K562 (cell line): ENCODE data around the gene FAXC. TPM values are rescaled to one million over a fixed set of nuclear protein-coding genes. Genes with fewer than 3 reads are reported as not detected.

Experiments used
- ATAC-seq: fragments of 200-7000 bp; cut with Tn5 transposase; 3 replicates; pipeline ENCODE4 v1.9.1; 2020; ENCODE audit warnings: moderate library complexity
- BruUV-seq: library from RNA; stranded (reverse); fragments of 400-500 nt; replicated peaks from 2 replicates; lab custom pipeline; 2021; lab: Mats Ljungman, UMichigan
- CTCF ChIA-PET: fragments of 300-600 bp; formaldehyde crosslinking; extraction: SDS; loops from one replicate; lab custom pipeline; 2021; ENCODE audit warnings: low intra/inter-chr PET ratio; lab: Yijun Ruan, JAX
- POLR2A ChIA-PET: fragments of 300-600, 350-650 bp; sonication (Branson Sonifier 250); formaldehyde crosslinking; extraction: SDS; loops from one replicate; lab custom pipeline; 2021; ENCODE audit warnings: antibody characterized with exemption, inconsistent platforms; lab: Yijun Ruan, JAX
- DNase-seq, 4 experiments: peaks; one replicate each; pipeline versions ENCODE4 v3.0.0 to v3.0.0-alpha.2; 2011 to 2018; ENCODE audit warnings: low spot score in 3 of 4, mixed read lengths in 3 of 4; ENCODE audit errors: extremely low read depth in 1 of 4
- FAIRE-seq: peaks from 2 replicates; lab custom pipeline; 2011; peaks lifted over from hg19 to GRCh38; lab: Jason Lieb, UNC
- H2AFZ ChIP-seq: 2 replicates; pipeline ENCODE4 v1.6.0; 2011; ENCODE audit warnings: low read depth, low read length, control low read depth, inconsistent platforms
- H3K27ac ChIP-seq: fragments of 200-600 bp; 3 replicates; pipeline ENCODE4 v1.8.0; 2011; ENCODE audit warnings: low read depth, mild to moderate bottlenecking, control low read depth, inconsistent platforms, low read length, moderate library complexity, mixed read lengths; ENCODE audit errors: extremely low read depth
- H3K27me3 ChIP-seq, 2 experiments: fragments of 300-600 bp in 1 of 2; 2 replicates in 1 of 2; 3 replicates in 1 of 2; pipeline versions ENCODE4 v1.6.0 to v1.8.0; 2011; ENCODE audit warnings: inconsistent platforms in 2 of 2, low read length in 2 of 2, mild to moderate bottlenecking in 1 of 2, mixed read lengths in 1 of 2, moderate library complexity in 1 of 2; ENCODE audit not compliant: control insufficient read depth in 2 of 2, insufficient read depth in 2 of 2
- H3K36me3 ChIP-seq: fragments of 300-600 bp; 3 replicates; pipeline ENCODE4 v1.8.0; 2011; ENCODE audit warnings: mild to moderate bottlenecking, low read length, inconsistent platforms; ENCODE audit not compliant: control insufficient read depth, insufficient read depth
- H3K4me1 ChIP-seq, 2 experiments: fragments of 200-600 bp in 1 of 2; replicated peaks in 1 of 2; 2 replicates in 1 of 2; 3 replicates in 1 of 2; pipeline versions ENCODE4 v1.5.1 to v1.8.0; 2011; ENCODE audit warnings: inconsistent platforms in 2 of 2, low read length in 2 of 2, mild to moderate bottlenecking in 1 of 2, mixed read lengths in 1 of 2, moderate library complexity in 1 of 2; ENCODE audit not compliant: control insufficient read depth in 2 of 2, insufficient read depth in 2 of 2
- H3K4me2 ChIP-seq: 2 replicates; pipeline ENCODE4 v1.6.1; 2011; ENCODE audit warnings: low read length, control low read depth, inconsistent platforms, mixed read lengths; ENCODE audit not compliant: insufficient read depth
- H3K4me3 ChIP-seq: fragments of 200-600 bp; sonication (generic), shearing (Covaris generic); 2 replicates; pipeline ENCODE4 v1.5.1; 2016; ENCODE audit warnings: control low read depth, inconsistent platforms
- H3K79me2 ChIP-seq: fragments of 200-600 bp; 3 replicates; pipeline ENCODE4 v1.8.0; 2011; ENCODE audit warnings: low read length, inconsistent platforms; ENCODE audit not compliant: control insufficient read depth, insufficient read depth
- H3K9ac ChIP-seq, 2 experiments: 2 replicates each; pipeline versions ENCODE4 v1.6.0 to v1.6.1; 2011; ENCODE audit warnings: low read depth in 2 of 2, low read length in 2 of 2, control low read depth in 1 of 2, inconsistent platforms in 1 of 2, mild to moderate bottlenecking in 1 of 2, mixed read lengths in 1 of 2; ENCODE audit not compliant: insufficient read depth in 1 of 2
- H3K9me1 ChIP-seq: one replicate; pipeline ENCODE4 v1.6.0; 2011; ENCODE audit warnings: inconsistent platforms, mild to moderate bottlenecking, low read length, moderate library complexity; ENCODE audit not compliant: control insufficient read depth, insufficient read depth
- H3K9me3 ChIP-seq: replicated peaks from 2 replicates; pipeline ENCODE4 v1.5.1; 2011; ENCODE audit warnings: low read depth, low read length, inconsistent platforms; ENCODE audit not compliant: control insufficient read depth, insufficient read depth
- H4K20me1 ChIP-seq: replicated peaks from 2 replicates; pipeline ENCODE4 v1.6.1; 2011; ENCODE audit warnings: low read length, inconsistent platforms, mixed read lengths; ENCODE audit not compliant: control insufficient read depth, insufficient read depth
- CSDE1 ChIP-seq, 2 experiments: fragments of 450-650 bp; IDR thresholded peaks; 2 replicates each; pipeline ENCODE4 v1.6.1; 2016; ENCODE audit warnings: mild to moderate bottlenecking in 1 of 2
- GABPA ChIP-seq: fragments of 200-800 bp; sonication (Bioruptor generic); conservative IDR thresholded peaks from 2 replicates; pipeline ENCODE4 v1.6.1; 2016; ENCODE audit warnings: low read depth, missing genetic modification characterization, missing compliant biosample characterization
- POLR2A ChIP-seq: fragments of 450-650 bp; conservative IDR thresholded peaks from 2 replicates; pipeline ENCODE4 v1.6.1; 2016
- PURB ChIP-seq: sonication (generic); formaldehyde crosslinking; IDR thresholded peaks from 2 replicates; pipeline ENCODE4 v1.9.0; 2021; ENCODE audit warnings: low read depth, mild to moderate bottlenecking, missing genetic modification reagents
- RBM15 ChIP-seq: fragments of 200-400 bp; formaldehyde crosslinking; IDR thresholded peaks from 2 replicates; pipeline ENCODE4 v1.6.1; 2018; ENCODE audit warnings: mild to moderate bottlenecking, low read length, moderate library complexity; ENCODE audit not compliant: insufficient read depth
- SIN3A ChIP-seq, 2 experiments: fragments of 150-350 bp in 1 of 2; IDR thresholded peaks; 2 replicates each; pipeline ENCODE4 v1.6.1; 2011 to 2016; ENCODE audit warnings: borderline replicate concordance in 2 of 2, low read depth in 2 of 2, low read length in 2 of 2, mild to moderate bottlenecking in 2 of 2, moderate library complexity in 2 of 2; ENCODE audit not compliant: control insufficient read depth in 1 of 2
- SMARCC2 ChIP-seq: fragments of 450-650 bp; IDR thresholded peaks from 2 replicates; pipeline ENCODE4 v1.6.1; 2017; ENCODE audit warnings: antibody characterized with exemption, moderate library complexity, mild to moderate bottlenecking, low read depth
- TAL1 ChIP-seq: fragments of 450-650 bp; IDR thresholded peaks from 2 replicates; pipeline ENCODE4 v1.6.1; 2016; ENCODE audit warnings: mild to moderate bottlenecking
- TBP ChIP-seq: optimal IDR thresholded peaks from 2 replicates; pipeline ENCODE3; 2011; ENCODE audit warnings: low read depth, low read length, improper control_type of control experiment
- TCFL5 ChIP-seq: fragments of 250-450 bp; sonication (Bioruptor Pico); conservative IDR thresholded peaks from 2 replicates; pipeline ENCODE4 v1.6.1; 2021; ENCODE audit warnings: mild to moderate bottlenecking, moderate library complexity, matching md5 sums
- ZC3H4 ChIP-seq: sonication (generic); formaldehyde crosslinking; IDR thresholded peaks from 2 replicates; pipeline ENCODE4 v1.9.0; 2021; ENCODE audit warnings: missing genetic modification reagents, borderline replicate concordance
- ZFX ChIP-seq: sonication (generic); formaldehyde crosslinking; IDR thresholded peaks from 2 replicates; pipeline ENCODE4 v1.8.0; 2022; ENCODE audit warnings: mild to moderate bottlenecking, missing genetic modification reagents, moderate library complexity
- ZNF140 ChIP-seq: fragments of 250-450 bp; sonication (Bioruptor Pico); IDR thresholded peaks from 2 replicates; pipeline ENCODE4 v1.8.0; 2021; ENCODE audit warnings: moderate library complexity, mild to moderate bottlenecking, inconsistent platforms
- ZSCAN29 ChIP-seq: fragments of 450-650 bp; IDR thresholded peaks from 2 replicates; pipeline ENCODE4 v1.6.1; 2017
- WGBS: fragments of 100-300 bp; shearing (Covaris generic); methylation state at CpG from one replicate; pipeline ENCODE4 v1.1.6; 2016; ENCODE audit warnings: low coverage, mixed read lengths; ENCODE audit not compliant: insufficient coverage; ENCODE audit errors: missing lambda C conversion rate; 5-methylcytosine and 5-hydroxymethylcytosine counted together
- in situ Hi-C: fragments of 300-500 bp; cut with MboI; formaldehyde crosslinking; loops from 4 replicates; pipeline ENCODE4 v1.15.0; 2018; ENCODE audit warnings: inconsistent platforms, mixed read lengths
- intact Hi-C: fragments of 100-400 bp; cut with micrococcal nuclease; formaldehyde crosslinking; loops from 2 replicates; pipeline ENCODE4 v1.14.2; 2022
- polyA plus RNA-seq, 8 experiments: library from polyadenylated mRNA; depleted of rRNA in 4 of 8; stranded (reverse) in 5 of 8; unstranded in 3 of 8; fragments of >200 nt; fragmentation: Nextera tagmentation in 2 of 8; fragmentation: Illumina TruSeq in 1 of 8; extraction: Ambion mirVana in 2 of 8; extraction: Trizol in 1 of 8; gene quantifications; 2 replicates each; pipeline versions ENCODE4 v1.2.1 to v1.2.3, GENCODE V29; 2011 to 2014; ENCODE audit warnings: inconsistent platforms in 1 of 8, missing spikeins in 1 of 8
- total RNA-seq, 7 experiments: library from RNA; depleted of rRNA in 6 of 7; stranded (reverse); fragments of >200 nt in 6 of 7; fragmentation: Illumina TruSeq in 2 of 7; extraction: Trizol in 2 of 7; gene quantifications; 2 replicates each; pipeline versions ENCODE4 v1.2.1 to v1.2.3, GENCODE V29; 2011 to 2021; ENCODE audit warnings: low replicate concordance in 1 of 7
- TF ChIP-seq, protein P1 (sequence below): sonication (generic); formaldehyde crosslinking; IDR thresholded peaks from 2 replicates; pipeline ENCODE4 v1.8.0; 2022; ENCODE audit warnings: mild to moderate bottlenecking, missing genetic modification reagents

The FAXC gene
- total and polyA plus RNA-seq, 9 of the 15 experiments (the other 6 are each of a cell fraction or from before 2014, with no cell fraction given) = 0.06 to 0.40 (median 0.13) TPM; not detected in 5

- in situ Hi-C loops (no loop called here), intact Hi-C loops (no loop called here)
- 0% methylated on average over 5 of the region's 5 CpGs for whole genome bisulfite sequencing
- FAIRE-seq (no peak), DNase-seq (no peak), ATAC-seq (no peak)
- no peak overlapping the region for H3K27ac ChIP-seq
- H3K79me2 ChIP-seq = no peaks in the 10 kb centered on the region
- ChIA-PET CTCF (no interaction called here), POLR2A (no interaction called here)
- TF ChIP-seq SMARCC2 = no peak
- H3K36me3 ChIP-seq = no peaks in the 10 kb centered on the region
- H3K9me1 ChIP-seq = no peaks in the 10 kb centered on the region
- no peak overlapping the region for H3K4me2 ChIP-seq
- BruUV-seq = no TSS peak
- no peaks in the 10 kb centered on the region for H3K9me3 ChIP-seq
- H4K20me1 ChIP-seq = no peaks in the 10 kb centered on the region
- no peak overlapping the region for H3K4me3 ChIP-seq
- no peaks in the 10 kb centered on the region for H3K4me1 ChIP-seq
- H3K27me3 ChIP-seq = peaks cover 8 to 16% of the 10 kb centered on the region in 2 experiments; a peak in 4 of 5 replicates
- no peak overlapping the region for H2AFZ ChIP-seq
- H3K9ac ChIP-seq = no peak overlapping the region
Measured at GRCh38 chr6:99305021-99305554, 44.4 kb downstream of the FAXC start.

GRCh38 chr6:99297415-99297814 lies 52.1 kb downstream of the FAXC start:
- DNase-seq = no peak
- peak; percentile 72 for ATAC-seq
- Histone ChIP-seq H3K27ac (no peak overlapping the region), H3K9me3 (no peaks in the 10 kb centered on the region), H3K4me1 (no peaks in the 10 kb centered on the region), H3K79me2 (no peaks in the 10 kb centered on the region), H3K9me1 (no peaks in the 10 kb centered on the region), H2AFZ (no peak overlapping the region), H4K20me1 (no peaks in the 10 kb centered on the region; the same call in 1 of the 2 replicates), H3K36me3 (no peaks in the 10 kb centered on the region), H3K4me3 (no peak overlapping the region), H3K9ac (no peak overlapping the region), H3K4me2 (no peak overlapping the region), H3K27me3 (peaks cover 0 to 12% of the 10 kb centered on the region in 2 experiments; a peak in 2 of 5 replicates)
- FAIRE-seq = no peak
- ChIA-PET CTCF (no interaction called here), POLR2A (no interaction called here)
- 0% methylated on average over 5 of the region's 5 CpGs for WGBS
- intact Hi-C loops = no loop called here
- no TSS peak for BruUV-seq
- in situ Hi-C loops = no loop called here
- TF ChIP-seq SIN3A (IDR thresholded peaks at IDR 0.05; ENCODE audit: borderline replicate concordance in 2 of 2, control insufficient read depth in 1 of 2, low read depth in 2 of 2, low read length in 2 of 2) (no peak), ZNF140 (CRISPR knock-in tag) (no peak), TCFL5 (CRISPR knock-in tag) (no peak), ZFX (CRISPR knock-in tag) (no peak), RBM15 (no peak), PURB (CRISPR knock-in tag) (no peak), ZC3H4 (CRISPR knock-in tag) (no peak), TAL1 (no peak), CSDE1 (IDR thresholded peaks at IDR 0.05) (no peak), GABPA (tag) (no peak), POLR2A (no peak), ZSCAN29 (no peak), TBP (no peak)
- TF ChIP-seq, protein P1, sequence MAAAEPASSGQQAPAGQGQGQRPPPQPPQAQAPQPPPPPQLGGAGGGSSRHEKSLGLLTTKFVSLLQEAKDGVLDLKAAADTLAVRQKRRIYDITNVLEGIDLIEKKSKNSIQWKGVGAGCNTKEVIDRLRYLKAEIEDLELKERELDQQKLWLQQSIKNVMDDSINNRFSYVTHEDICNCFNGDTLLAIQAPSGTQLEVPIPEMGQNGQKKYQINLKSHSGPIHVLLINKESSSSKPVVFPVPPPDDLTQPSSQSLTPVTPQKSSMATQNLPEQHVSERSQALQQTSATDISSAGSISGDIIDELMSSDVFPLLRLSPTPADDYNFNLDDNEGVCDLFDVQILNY (CRISPR knock-in tag) = no peak
